NCI-H82 treated with DMSO at 0.1 percent for 48 hours (cell line): ENCODE measurements around the gene TRIM41.
"Not testable (repeated sequence)": the region's sequence is repeated elsewhere in the genome, so short reads cannot be mapped to it uniquely, and the experiment has no call there.

ENCODE experiments used
- DNase-seq: peaks from one replicate; lab custom pipeline; 2025; ENCODE audit not compliant: unreplicated experiment; lab: John Stamatoyannopoulos, UW

The TRIM41 gene

DNA sequence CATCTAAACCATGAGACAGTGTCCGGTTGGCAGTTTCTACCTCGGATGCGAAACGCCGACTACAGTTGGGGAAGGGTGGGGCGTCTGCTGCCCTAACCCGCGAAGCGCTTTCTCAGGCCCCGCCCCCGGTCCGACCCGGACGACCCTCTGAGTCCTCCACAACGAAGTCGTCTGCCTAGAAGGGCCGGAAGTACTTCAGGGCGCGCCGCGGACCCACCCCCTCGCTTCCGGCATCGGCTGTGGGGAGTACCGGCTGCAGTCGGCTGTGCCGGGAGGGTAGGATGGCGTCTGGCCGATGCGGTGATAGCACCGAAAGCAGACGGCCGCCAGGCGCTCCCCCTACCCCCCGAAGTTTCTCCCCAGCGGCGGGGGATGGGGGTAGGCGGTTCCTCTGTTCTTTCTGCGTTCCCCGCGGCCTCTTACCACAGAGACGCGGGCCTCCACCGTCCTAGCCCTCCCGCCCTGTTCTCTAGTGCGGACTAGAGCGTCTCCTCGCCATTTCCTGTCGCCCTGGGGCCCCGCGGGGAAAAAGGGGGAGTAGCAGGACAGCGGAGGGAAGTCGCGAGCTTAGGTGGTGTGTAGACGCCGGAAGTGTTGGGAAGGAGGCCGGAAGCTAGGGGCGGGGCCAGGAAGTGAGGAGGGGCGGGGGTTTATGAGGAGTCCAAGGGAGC is at the start of gene TRIM41:
Gene TRIM41, plus strand, starts transcription at position 224 of the 671 bp plus-strand sequence. CDS start 719 bp downstream, outside the sequence.
- DNase-seq: no peak

DNA sequence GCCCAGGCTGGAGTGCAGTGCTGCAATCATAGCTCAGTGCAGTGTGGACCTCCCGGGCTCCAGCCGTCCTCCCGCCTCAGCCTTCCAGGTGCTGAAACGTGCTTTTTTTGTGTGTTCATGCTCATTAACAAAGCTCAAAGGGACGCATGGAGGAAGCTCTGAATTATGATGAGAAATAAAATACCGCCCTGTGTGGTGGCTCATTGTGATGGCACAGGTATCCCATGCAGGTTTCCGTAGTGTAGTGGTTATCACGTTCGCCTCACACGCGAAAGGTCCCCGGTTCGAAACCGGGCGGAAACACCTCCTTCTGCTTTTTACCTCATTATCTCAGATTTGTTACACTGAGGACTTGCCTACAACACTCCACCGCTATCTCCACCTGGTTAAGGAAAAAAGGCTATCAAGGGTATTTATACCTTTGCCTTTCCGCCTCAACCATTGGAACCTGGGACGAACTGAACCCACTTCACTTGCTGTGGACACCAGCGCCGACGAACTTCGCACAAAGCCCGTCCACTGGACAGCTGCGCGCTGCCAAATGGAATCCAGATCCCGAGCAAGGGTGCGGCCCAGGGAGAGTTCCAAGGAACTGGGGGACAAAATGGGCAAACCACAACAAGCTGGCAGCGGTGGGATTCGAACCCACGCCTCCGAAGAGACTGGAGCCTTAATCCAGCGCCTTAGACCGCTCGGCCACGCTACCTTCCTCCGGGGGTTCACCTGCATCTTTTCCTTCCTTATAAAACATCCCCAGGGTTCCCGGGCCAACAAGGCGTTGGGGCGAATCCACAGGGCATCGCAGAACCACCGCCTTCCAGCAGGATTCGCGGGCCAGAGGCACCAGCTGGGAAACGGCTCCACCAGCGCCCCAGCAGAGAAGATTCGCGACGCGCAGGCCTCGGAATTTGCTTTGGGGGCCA is 49.4 kb upstream of the TRIM41 start:
- DNase-seq: no peak

DNA sequence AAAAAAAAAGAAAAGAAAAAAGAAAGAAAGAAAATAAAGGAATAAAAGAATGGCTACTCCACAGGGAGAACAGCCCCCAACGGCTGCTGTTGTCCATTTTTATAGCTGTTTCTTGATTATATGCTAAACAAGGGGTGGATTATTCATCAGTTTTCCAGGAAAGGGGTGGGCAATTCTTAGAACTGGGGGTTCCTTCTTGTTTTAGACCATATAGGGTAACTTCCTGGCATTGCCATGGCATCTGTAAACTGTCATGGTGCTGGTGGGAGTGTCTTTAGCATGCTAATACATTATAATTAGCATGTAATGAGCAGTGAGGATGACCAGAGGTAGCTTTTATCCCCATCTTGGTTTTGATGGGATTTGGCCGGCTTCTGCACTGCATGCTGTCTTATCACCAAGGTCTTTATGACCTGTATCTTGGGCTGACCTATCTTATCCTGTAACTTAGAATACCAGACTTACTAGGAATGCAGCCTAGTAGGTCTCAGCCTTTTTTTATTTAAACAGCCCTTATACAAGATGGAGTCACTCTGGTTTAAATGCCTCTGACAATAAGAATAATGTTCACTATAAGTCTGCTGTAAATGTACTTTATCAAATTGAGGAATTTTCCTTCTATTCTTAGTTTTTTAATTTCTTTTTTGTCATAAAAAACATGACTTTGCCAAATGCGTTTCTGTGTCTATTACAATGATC is 46.7 kb upstream of the TRIM41 start:
- no peak for DNase-seq

DNA sequence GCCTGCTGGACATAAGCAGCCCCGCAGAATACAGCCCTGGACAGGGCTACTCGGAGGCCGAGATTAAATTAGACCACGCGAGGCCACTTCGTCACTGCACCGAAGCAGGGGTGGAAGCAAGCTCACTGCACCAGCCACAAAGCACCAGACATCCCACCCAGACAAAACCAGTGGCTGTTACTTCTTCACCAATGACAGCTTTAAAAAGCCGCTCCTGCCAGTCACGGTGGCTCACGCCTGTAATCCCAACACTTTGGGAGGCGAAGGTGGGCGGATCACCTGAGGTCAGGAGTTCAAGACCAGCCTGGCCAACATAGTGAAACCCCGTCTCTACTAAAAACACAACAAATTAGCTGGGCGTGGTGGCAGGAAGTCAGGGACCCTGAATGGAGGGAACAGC is 45.5 kb upstream of the TRIM41 start:
- not testable (repeated sequence) for DNase-seq

DNA sequence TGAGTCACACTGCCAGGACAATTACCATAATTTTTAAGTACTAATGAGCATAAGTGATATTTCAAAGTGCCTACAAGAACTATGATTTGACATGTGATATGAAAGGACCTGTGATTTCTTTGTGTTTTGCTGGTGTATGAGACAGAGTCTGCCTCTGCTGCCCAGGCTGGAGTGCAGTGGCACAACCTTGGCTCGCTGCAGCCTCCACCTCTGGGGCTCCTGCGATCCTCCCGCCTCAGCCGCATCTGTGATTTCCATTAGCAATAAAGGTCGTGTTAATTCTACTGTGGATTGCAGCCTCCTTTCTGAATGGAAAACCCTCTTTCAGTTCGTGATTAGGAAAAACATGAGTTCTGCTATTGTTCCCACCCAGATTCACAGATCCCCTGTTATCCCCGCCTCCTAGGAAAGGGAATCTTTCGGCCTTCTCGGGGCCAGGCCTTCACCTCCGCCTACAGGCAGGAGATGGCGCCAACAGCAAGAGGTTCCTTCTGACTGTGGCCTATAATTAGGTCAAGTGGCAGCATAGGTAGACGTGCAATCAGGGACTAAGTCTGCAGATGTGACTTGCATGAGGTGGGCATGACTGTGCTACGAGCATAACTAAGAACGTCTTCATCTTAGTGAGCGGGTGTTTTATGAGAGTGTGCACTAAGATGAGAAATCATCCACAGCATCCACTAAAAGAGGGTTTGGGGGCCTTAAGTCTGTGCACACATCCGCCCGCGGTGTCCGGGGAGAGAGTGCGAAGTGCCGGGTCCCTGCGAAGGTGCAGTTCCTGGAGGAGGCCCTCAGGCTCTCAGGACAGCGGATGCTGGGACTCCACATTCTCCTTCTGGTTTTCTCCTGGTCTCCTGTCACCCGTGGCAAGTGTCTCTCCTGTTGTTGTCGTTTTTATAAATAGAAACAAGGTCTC is 41.2 kb upstream of the TRIM41 start:
- DNase-seq: no peak

DNA sequence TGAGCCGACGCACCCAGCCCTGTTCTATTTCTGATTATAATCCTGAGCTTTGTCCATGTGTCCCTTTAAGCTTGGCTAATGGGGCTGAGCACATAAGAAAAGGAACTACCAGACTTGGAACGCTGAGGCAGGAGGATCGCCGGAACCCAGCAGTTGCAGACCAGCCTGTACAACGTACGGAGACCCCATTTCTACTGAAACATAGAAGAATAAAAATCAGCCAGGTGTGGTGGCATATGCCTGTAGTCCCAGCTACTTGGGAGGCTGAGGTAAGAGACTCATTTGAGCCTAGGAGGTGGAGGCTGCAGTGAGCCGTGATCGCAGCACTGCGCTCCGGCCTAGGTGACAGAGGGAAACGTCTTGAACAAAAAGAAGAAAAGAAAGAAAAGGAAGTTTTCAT is 40.4 kb upstream of the TRIM41 start:
- no peak for DNase-seq

DNA sequence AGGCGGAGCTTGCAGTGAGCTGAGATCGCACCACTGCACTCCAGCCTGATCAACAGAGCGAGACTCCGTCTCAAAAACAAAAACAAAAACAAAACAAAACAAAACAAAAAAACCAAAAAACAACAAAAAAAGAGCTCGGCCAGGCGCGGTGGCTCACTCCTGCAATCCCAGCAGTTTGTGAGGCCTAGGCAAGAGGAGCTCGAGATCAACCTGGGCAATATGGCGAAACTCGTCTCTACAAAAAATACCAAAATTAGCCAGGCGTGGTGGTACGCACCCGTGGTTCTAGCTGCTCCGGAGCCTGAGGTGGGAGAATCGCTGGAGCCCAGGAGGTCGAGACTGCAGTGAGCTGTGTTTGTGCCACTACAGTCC is 38.2 kb upstream of the TRIM41 start:
- DNase-seq: no peak

DNA sequence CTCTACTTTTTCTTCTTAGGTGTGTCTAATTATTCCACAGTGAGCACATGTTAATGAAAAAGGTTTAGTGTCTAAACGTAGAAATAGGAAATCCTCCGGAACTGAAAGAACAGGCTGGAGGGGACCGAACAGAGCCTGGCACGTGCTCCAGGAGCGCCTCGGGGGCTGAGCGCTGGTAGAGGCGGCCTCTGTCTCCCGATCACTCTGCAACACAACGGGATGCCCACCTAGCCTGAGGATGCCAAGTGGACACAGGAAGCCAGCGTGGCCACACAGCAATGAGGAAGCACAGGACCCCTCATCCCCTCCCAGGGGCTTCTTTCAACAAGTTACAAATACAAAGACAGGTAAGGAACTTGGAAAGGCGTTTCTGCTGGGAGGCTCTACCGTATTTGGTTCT is 37.5 kb upstream of the TRIM41 start:
- no peak for DNase-seq

DNA sequence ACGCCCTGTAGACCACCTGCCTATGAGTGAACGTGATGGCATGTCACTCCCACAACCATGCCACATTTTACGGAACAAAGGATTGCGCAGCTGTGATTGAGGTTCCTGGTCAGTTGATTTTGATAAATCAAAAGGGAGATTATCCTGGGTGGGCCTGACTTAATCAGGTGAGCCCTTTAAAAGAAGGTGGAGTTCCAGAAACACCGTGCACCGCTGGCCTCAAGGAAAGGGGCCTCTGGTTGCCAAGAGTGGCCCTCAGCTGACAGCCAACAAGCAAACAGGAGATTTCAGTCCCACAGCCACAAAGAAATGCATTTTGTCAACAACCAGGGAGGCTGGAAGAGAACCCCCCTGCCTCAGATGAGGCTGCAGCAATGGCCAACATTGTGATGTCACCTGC is 37.1 kb upstream of the TRIM41 start:
- no peak for DNase-seq

DNA sequence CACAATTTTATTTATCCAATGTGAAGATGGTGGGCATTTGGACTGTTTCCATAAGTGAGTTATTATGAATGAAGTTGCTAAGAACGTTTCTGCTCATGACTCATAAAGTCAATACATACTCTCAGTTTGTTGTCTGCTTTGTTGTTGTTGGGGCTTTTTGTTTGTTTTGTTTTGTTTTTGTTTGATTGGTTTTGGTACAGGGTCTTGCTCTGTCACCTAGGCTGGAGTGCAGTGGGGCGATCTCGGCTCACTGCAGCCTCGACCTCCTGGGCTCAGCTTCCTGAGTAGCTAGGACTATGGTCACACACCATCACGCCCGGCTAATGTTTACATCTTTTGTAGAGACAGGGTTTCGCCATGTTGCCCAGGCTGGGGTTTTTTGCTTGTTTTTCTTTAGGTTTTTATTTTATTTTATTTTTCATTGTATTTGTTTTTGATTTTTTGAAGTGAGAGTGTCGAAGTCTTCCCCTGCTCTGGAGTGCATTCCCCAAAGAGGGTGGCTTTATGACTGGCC is 36.0 kb upstream of the TRIM41 start:
- DNase-seq: no peak

DNA sequence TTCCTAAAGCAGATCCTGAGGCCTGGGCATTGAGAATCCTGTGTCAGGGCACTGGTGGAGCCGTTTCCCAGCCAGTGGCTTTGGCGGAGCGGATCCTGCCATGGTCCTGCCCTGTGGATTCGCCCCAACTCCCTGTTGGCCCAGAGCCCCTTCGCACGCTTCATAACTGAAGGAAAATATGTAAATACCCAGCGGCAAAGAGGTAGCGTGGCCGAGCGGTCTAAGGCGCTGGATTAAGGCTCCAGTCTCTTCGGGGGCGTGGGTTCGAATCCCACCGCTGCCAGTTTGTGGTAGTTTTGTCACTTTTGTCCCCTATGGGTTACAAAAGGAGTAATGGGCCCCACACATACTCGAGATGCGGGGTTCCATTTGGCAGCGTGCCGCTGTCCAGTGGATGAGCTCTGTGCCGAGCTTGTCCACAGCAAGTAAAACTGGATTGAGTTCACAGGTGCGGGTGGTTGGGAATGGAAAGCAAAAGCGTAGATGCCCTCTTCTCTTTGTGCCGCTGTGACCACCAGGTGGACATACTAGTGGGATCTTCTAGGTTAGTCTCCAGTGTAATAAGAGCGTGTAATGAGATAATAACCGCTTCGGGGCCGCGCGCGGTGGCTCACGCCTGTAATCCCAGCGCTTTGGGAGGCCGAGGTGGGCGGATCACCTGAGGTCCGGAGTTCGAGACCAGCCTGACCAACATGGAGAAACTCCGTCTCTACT is 35.4 kb upstream of the TRIM41 start:
- DNase-seq: no peak

DNA sequence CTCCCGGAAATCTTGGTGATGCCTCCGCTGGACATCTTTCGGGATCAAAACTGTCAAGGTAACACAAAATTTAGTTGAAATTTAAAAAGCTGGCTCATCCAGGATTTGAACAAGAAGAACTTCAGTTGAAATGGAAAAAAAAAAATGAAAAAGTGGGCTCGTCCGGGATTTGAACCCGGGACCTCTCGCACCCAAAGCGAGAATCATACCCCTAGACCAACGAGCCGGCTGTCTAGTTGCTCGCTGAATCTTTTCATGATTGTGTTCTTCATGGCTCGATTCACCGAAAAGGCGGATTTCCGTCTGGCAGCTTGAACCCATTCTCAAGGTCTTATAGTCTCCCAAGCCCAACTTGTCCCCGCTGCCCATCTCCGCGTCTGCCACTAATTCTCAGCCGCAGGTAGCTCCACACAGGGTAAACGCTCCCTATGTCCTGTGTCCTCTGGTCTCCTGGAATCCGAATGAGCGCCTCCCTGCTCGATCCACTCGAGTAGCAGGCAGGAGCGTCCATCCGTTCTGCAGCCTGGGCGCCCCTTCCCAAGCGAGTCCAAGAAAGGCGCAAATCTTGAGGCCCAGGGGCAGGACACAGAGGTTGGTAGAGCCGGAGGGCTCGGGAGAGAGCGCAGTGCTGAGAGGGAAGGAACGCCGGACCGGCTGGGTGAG is 34.2 kb upstream of the TRIM41 start:
- DNase-seq: no peak

DNA sequence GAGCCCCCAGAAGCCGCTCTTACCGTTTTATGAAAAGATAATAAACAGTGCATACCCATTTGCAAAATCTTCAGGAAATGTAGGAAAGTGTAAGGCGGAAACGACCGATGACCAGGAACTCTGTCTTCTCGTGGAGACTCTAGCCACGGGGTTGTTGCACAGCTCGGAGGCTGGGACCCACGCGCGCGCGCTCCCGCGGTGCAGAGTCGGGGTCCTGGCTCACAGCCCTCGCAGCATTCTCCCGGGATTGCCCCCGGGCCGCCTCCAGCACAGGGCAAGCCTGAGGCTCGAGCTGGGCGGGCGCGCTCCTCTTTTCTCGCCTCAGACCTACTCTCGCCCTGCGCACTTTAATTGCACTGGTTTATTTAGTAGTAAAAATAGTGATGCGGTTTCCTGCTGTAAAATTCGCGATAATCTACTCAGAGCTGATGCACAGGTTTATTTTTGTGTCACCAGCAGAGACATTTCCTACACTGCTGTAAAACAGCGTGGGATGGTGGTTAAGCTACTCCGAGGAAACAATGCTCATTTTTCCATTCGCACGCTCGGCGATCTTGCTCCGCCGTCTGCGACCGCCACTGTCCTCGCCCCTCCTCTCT is 33.6 kb upstream of the TRIM41 start:
- no peak for DNase-seq

DNA sequence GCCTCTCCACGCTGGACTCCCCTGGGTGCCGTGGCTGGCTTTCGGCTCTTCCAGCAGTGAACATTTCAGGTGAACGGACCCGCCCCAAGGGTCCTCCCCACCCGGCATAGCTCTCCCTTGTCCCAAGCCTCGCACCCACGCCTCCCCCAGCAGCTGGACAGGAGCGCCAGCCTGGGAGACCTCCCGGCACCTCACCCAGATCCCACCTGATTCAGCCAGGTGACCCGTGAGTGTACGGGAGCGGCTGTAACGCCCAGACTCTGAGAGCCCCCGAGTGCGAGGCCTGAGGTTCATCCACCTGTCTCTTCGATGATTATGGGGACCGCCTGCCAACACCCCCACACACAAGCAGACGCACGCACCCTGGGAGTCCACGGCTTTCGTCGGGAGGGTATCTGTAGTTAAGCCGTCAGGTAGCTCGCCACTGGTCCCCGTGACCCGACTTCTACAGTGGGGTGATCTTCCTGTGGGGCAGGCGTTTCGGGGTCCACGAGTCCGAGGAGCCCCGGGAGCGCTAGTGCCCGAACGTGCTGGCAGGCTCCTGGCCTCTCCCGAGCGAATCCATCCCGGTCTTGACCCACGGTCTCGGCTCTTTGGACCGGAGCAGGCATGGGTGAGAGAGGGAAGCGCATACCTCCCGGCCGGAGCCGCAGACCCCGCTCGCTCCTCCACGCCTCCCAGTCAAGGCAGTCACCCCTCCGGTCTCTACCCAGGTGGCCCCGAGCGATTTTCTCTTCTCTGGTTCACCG is 32.9 kb upstream of the TRIM41 start:
- DNase-seq: no peak

DNA sequence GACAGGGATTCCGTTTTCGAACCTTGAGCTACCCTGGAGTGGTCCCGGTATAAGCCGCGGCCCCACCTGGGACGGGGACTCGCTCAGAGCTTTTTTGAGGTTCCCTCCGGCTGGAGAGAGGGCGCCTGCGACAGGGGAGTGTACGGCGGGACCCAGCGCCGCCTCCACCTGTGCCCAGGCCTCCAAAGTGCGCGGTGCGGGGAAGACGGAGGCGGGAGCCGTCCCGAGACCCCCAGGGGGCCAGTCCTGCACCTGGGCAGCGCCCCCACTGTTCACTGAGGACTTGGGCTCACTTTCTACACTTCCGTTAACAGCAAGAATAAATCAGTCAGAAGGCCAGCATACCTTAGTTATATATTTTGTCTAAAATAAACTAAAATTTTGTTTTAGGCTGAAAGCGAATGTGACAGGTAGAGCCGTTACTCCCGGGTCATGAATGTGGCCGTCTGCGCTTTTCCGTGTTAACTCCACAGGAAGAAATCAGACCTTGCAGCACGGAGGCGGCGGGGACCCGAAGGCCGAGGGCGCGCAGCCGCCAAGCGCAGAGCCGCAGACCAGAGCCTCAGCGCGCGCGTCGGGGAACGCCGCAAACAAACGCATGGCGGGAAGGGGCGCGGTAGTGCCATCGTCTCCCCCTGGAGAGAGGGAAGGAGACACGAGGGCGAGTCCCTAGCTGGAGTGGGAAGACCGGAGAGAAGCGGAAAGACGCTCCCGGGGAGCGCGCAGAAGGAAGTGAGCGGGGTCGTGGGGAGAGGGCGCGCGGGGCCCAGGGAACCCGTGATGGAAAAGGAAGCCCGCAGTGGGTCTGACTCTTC is 32.2 kb upstream of the TRIM41 start:
- DNase-seq: no peak

DNA sequence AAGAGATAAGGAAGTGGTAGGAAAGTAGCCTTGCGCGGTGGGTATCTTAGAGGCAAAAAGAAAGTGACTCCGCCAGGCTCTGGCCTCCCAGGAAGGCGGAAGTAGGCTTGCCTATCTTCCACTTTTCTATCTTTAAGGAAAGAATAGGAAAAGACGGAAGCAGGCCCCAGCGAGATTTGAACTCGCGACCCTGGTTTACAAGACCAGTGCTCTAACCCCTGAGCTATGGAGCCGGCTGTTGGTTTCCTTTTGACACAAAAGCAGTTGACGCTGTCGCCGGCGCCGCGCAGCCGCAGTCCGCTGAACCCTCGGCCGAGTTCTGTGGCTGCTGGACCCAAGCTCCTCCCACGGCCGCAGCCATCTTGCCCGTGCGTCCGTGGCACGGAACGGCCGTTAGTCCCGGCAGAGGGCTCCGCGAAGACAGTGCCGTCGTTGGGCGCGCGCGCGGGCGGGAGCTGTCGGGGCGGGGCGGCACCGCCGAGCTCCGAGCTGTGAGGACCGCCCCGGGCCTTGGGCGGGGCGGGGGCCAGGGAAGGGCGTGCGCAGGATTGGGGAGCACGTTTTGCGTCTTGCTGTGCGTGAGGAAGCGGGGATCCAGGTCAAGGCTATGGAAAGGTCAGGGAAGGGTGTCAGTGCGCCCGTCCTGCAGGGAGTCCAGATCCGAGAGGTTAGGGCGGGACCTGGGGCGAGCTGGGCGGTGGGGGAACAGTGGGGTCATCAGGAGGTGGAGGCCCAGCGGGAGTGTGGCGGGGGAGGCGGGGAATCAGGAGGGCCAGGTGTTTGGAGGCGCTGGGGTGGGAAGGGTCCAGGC is 31.4 kb upstream of the TRIM41 start:
- DNase-seq: no peak
